HG03135 (cell line): ENCODE measurements around the gene KLHL29.
A peak's percentile ranks its signal among the peaks of the same experiment; 100 is the strongest.

Experiments used
- ATAC-seq: cut with Tn5 transposase; IDR thresholded peaks from one replicate; pipeline ENCODE4 v1.9.1; 2021; ENCODE audit warnings: mild to moderate bottlenecking, moderate library complexity; ENCODE audit not compliant: unreplicated experiment

Gene KLHL29

DNA sequence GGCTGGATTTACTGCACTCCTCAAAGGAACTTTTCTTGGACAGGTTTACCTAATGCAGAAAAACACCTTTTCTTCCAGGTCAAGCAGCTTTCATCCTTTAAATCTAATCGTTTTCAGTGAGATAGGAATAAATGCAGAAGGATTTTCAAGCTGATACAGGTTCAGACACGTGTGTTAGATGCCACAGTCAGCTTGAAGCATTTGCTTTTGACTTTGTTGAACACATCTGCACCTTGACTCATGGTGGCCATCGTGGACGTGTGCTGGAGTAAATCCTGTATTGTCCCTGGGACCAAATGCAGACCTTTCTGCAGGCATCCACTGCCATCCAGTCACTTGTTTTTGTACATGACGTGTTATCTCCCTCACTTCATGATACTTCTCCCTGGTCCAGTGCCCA is 61.9 kb downstream of the KLHL29 start:
- ATAC-seq: no peak

DNA sequence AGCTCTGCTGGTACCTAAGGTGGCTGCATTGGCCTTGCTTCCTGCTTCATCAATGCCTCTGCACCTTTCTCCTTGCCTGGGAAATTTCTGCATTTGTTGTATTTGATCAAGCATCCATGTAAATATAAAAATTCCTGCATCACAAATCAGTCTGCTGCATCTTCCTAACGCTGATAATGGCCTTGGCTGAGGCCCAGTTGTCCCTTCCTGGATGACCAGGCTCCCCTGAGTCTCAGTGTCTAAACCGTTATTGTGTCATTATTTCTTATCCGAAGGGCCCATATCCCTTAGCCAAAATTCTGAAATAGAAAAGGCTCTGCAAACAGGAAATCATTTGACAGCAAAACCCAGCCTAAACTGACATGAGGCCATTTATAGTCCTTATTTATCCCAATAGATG is 62.4 kb downstream of the KLHL29 start:
- no peak for ATAC-seq

DNA sequence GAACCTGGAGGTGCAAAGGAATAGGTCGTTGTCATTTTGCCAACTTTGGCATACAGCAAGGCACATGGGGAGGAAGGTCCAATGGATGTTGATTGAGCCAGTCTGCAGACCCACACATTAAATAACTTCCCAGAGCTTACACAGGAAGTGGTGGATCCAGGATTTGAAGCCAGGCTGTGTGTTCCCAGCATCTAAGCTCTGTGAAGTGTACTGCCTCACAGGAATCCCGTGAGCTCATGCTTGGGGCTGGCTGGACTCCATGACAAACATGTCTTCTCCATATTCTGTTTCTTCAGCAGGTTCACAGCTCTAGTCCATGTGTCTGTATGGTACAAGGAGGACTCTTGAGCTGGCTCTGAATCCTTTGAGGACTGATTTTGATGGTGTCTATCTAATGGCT is 63.9 kb downstream of the KLHL29 start:
- no peak for ATAC-seq

DNA sequence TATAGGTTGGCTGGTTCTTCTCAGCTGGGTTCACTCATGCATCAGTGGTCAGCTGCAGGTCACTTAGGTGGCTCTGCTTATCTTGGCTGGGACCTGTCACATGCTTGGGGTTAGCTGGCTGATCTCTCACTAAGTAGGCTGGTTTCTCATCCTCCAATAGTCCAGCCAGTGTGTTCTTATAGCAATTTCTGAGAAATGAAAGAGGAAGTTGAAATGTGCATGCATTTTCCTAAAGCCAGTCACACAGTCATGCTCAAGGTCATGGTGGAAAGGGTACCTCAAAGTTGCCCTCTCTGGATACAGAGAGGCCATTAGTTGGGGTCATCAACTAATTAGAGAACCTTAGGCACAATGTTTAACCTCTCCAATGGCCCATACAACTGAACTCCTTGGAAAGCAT is 64.4 kb downstream of the KLHL29 start:
- peak; percentile 70 for ATAC-seq

DNA sequence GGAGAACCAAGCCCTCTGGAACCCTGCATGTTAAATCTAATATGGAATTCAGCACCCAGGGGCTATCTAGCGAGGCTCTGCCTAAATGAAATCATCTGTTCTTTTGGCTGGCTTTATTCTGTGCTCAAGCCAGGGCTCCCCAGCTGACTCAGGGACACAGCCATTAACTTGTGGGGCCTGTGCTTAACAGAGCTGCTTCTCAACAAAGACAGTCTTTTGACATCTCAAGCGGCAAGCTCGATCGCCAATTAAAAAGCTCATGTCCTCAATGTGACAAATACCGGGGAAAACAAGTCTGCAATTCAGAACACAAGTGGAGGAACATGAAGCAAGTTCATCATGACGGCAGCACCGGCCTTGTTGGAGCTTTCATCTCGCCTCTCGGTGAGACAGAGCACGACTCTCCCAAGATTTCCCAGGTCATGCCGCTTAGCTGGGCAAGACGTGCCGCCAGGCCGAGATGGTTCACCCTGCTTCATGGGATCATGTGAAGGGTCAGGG is 64.9 kb downstream of the KLHL29 start:
- ATAC-seq: no peak

DNA sequence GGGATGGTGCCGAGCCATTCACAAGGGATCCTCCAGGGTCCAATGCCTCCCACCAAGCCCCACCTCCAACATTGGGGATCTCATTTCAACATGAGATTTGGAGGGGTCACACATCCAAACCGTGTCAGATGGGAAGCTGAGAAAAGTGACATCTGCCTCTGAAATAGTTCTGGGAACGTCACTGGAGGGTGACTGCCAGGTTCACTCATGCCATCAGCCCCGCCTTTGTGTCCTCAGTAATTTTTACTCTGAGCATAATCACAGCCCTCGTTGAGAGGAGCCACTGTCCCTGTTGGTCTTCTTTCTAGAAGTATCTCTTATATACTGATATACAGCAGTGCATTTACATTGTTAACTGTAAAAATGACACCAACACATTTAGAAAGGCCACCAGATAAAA is 67.4 kb downstream of the KLHL29 start:
- ATAC-seq: no peak

DNA sequence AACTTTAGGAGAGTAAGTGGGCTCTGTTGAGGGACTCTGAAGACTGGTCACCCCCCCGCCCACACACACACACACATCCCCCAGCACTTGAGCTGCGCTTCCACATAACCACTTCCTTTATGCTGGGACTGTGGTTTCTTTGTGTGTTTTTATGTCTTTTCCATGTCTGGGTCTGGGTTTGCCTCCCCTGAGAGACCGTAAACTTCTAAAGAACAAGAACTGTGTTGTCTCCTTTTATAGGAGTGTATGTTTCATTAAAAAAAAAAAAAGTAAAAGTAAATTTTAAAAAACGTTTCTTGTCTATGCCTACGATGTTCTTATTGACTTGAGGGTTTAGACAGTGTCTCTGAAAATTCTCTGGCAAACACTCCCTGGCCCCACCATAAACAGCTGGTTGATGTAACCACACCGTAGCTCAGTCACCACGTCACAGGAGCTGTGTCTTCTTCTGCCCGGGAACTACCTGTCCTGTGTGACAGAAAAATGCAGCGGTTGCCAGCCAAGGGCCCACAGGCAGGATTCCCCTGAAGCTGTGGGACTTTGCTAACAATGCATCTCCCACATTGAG is 68.0 kb downstream of the KLHL29 start:
- ATAC-seq: peak; percentile 53

DNA sequence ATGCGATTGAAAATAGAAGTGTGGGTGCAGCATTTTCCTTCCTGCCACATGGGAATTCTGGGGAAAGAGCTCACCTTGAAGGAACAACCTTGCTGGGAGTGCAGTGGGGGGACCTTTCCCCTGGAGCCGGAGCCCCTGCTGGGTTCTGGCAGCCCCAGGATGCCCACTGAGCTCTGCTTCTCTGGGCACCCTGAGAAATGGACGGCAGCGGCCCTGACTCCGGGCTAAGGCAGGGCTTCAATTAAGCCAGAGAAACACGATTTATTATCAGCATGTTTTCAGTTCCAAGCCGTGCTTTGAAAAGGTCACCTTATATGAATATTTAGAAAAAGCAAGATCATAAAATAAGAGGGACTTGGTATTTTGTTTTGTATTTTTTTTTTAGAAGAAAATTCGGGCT is 68.5 kb downstream of the KLHL29 start:
- no peak for ATAC-seq

DNA sequence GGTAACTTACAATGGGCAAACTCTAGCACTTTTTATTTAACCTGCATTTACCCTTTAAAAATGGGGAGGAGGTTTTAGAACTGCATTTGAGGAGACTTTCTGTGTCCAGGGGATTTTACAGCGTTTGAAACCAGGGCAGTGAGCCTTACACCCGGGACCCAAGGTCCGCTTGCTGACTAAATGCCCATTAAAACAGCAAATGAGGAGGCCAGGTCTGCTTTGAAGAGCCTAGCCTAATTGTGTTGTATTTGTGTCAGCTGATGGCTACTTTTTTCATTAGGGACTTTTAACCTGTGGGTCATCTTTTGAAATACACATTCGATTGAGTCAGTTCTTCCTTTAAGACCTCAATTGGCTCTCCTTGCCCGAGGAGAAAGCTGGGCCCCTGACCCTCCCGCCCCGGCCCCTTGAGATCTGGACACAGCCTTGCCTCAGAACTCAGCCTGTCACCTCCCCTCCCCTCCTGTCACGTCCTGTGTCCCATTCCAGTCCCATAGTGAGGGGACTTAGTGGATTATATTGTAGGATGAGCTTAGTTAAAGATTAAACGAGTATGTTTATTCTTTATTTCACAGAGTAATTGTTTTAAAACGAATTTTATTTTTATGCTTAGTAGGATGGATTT is 69.0 kb downstream of the KLHL29 start:
- no peak for ATAC-seq

DNA sequence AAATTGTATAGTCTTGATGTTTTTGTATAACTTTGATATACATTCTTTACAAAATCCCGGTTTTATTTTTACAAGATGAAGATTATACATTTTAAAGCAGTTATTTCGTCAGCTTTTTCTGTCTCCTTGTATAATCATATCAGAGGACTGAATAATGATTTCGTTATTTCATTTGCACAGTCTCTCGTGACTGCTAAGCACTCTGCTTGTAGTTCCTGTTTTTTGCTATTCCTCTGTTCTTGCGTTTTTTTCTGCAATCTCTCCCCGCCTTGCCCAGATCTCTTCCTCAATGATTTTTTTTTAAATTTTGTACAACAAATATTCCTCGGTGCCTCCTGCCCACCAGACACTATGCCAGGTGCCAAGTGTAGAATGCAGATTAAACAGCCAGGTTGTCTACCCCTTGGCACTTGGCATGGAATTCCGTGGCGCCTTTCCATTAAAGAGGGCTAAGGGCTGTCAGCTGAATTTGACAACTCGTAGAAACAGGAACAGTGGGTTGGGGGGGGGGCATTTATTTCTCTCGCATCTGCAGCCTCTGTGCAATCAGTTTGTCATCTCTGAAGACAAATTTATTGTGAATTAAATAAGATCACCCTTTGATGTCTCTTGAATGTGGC is 69.6 kb downstream of the KLHL29 start:
- ATAC-seq: no peak

DNA sequence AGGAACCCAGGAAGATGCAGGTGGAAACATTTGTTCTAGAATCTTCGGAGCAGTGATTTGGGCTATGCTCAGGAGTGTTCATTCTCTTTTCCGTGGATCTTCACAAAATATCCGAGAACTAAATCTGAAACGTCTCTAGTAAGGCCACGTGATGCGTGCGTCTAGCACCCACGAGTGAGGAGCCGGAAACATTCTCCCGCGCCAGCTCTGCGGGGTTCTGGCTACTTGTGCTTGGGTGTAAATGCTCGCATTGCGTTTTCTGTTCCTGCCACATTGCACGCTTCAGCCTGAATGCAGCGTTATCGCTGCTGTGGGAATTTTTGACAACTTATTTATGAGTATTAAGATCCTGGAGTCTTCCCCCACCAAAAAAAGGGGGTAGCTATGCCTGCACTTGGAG is 71.4 kb downstream of the KLHL29 start:
- ATAC-seq: no peak

DNA sequence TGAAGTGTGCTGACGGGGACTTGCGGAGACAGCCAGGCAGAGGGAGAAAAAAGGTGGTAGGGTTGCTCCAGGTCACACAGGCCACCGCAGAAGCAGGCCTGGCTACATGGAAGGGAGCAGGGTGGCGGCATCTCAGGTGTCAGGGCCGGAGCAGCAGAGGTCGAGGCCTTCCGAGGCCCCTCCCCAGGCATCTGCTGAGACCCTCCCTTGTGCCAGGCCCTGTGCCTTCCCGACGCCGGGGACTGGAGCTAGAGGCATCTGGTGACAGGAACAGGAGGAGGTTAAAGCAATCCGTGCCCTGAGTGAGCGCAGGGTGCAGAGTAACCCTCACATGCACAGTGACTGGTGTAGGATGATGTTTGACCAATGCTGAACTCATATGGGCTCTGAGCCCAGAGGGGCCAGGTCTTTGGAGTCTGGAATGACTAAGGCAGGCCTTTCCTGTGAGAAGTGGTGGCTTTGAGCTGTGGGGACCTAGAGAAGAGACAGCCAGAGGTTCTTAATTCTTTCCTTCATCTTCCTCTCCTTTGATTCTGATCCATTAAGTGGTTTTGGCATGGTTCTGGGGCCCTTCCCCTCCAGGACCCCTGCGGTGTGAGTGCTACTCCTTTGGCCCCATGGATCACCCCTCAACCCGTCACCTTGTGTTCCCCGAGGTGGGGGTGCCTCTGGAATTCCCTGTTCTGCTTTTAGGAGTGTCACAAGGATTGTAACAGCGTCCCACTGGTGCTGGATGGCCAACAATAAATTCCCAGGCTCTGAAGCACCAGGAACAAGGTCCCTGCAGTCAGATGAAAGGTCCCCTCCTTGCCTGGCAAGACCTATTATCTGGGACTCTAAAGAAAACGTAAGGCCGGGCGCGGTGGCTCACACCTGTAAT is 72.1 kb downstream of the KLHL29 start:
- ATAC-seq: no peak

DNA sequence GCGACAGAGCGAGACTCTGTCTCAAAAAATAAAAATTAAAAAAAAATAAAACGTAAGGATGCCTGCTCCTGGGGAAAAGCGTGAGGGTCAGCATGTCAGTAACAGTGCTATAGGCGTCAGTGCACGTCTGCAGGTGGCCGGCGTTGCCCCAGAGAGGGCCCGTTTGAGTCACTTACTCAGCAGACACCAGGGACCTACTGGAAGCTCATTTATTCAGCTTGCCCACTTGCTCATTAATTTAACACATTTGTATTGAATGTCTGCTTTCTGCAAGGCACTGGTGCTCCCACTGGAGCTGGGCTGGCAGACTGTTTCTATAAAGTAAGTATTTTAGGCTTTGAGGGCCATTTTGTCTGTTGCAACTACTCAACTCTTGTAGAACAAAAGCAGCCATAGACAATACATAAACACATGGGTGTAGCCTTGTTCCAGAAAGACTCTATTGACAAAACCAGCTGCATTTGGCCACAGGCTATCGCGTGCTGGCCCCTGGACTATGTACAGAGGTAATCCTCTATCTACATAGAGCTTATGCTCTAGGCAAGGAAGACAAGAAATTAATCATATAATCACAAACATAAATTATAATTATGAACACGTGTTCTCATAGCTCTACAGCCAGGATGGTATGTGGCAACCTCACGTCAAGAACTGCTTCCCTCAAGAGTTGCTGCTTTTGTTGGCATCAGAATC is 73.2 kb downstream of the KLHL29 start:
- no peak for ATAC-seq

DNA sequence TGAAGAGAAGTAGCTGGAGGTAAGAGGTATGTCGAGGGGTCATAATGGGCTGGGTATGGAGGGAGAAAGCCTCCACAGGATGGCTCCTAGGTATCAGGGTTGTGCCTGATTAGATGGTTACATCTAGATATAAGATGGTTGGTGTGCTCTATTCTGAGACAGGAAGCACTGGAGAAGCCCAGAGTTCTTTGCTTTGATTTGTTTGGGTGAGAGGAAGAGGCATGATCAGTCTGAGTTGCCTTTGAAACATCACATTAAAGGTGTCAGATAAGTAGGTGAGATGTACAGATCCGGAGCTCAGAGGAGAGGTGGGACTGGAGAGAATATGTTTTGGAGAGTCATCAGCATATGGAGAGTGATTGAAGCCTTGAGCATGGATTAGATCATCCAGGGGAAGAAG is 74.1 kb downstream of the KLHL29 start:
- ATAC-seq: no peak

DNA sequence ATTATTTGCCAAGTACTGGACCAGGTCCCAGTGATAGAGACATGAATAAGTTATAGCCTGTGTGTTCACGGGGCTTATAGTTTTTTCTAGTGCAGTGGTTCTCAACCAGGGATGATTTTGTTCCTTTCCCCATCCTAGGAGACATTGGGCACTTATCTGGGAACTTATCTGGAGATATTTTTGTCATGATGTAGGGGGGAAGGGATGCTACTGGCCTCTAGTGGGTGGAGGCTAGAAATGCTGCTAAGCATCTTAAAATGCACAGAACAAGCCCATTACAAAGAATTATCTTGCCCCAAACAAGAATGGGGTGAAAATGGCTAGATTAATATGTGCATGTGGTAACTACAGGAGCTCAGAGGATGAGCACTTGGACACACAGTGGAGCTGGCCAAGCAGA is 75.2 kb downstream of the KLHL29 start:
- ATAC-seq: no peak

DNA sequence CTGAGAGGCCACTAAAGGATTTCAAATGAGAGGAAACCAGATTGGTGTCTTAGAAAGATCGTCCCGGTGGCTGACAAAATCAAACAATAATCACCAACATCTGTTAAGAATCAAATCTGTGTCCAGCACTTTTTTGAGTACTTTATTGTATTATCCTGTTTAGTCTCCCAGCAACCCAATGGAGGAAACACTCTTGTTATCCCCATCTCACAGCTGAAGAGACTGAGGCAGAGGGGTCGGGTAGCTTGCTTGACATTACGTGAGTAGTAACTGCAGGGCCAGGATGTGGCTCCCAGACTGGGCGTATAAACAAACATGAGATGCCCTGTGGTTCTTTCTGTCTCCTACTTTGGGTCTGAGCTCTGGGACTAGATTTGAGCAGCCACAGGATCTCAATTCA is 76.0 kb downstream of the KLHL29 start:
- ATAC-seq: no peak

DNA sequence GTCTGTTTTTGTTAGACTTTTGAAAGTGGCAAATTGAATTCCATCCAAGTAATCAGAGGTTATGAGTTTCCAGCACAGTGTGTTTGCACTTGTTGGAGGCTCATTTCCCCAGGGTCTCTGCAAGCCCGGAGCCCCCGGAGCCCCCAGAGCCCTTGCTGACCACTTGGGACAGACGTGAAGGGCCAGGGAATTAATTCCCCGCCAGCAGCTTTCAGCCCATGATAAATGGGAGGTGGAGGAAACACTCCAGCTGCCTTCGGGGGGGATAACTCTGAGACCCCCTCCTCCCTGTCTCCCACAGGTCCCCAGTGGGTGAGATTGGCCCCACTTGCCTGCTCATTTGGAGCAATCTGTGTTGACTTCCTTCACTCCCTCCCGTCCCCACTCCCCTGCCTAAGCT is 79.2 kb downstream of the KLHL29 start:
- ATAC-seq: no peak

DNA sequence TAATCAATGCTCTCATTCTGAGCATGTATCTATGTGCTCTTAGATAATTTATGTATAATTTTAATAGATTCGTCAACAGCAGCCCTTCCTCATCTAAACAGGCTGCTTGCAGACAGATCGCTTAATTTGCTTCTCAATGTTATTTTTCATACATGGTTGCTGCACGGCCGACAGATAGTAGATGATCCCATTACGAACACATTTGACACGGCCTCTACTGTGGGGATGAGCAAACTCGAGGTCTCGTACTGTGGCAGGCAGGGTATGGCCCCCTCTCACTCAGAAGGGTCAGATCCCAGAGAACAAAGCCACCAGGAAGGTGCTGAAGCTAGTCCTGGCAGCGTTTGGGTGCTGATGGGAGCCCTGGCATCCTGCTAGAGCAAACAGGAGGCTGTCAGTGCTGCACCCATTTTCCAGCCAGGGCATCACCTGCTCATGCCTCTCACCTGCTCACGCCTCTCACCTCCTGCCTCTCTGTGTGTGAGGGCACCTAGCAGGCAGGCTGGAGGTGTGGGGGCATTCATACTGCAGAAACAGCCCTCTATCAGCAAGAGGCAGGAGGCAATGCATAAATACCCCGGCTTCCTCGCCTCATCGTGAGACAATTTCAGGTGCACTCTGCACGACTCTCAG is 80.0 kb downstream of the KLHL29 start:
- no peak for ATAC-seq

DNA sequence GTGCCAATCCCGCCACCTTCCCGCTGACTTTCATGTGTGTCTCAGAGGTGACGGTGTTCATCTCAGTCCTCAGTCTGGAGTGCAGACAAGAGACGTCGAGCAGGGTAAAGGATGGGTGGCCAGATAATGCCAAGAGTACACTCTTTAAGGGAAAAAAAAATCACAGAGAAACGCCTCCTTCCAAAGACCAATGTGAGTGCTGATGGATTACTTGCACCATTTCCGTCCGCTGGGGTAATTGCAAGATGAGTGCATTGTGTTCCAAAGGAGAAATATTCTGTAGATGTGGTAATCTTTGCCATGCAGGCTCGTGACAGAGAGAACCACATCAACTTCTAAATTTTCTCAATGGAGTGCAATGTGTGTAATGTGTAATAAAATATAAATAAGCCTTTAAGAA is 81.0 kb downstream of the KLHL29 start:
- no peak for ATAC-seq

DNA sequence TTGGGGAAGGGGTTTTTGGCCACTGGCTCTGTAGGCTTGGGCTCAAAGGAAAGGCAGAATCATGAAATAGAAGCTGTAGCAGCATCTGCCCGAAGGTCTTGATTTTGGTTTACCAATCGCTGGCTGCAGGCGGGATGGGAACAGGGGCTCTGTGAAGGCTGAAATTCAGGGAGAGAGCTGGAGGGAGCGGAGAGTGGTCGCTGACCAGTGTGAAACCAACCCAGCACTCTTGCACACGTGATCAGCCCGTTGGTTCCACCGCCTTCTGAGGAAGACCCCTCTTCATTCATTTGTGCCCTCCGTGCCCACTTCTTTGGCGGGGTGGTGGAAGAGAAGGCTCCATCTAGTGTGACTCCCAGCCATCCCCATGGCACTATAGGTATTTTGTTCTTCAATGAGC is 82.6 kb downstream of the KLHL29 start:
- ATAC-seq: no peak
